Calu3 (cell line): ENCODE measurements around the gene TMEM26. TPM values are rescaled to one million over a fixed set of nuclear protein-coding genes. Genes with fewer than 3 reads are reported as not detected.

ENCODE experiments used
- BruUV-seq: library from RNA; stranded (reverse); fragments of 400-500 nt; replicated peaks from 2 replicates; lab custom pipeline; 2021; lab: Mats Ljungman, UMichigan
- CTCF ChIA-PET: fragments of 300-600 bp; sonication (Branson Sonifier 250); formaldehyde crosslinking; loops from one replicate; lab custom pipeline; 2022; ENCODE audit warnings: antibody characterized with exemption; lab: Charles Lee
- DNase-seq: peaks from one replicate; pipeline ENCODE4 v3.0.0; 2022
- H3K27ac Mint-ChIP-seq: one replicate; pipeline ENCODE4 v1.8.0; 2022; ENCODE audit warnings: mixed read lengths; ENCODE audit not compliant: unreplicated experiment
- H3K27me3 Mint-ChIP-seq: one replicate; pipeline ENCODE4 v1.8.0; 2022; ENCODE audit warnings: mixed read lengths; ENCODE audit not compliant: unreplicated experiment
- H3K36me3 Mint-ChIP-seq: one replicate; pipeline ENCODE4 v1.8.0; 2022; ENCODE audit warnings: mild to moderate bottlenecking, moderate library complexity, mixed read lengths; ENCODE audit not compliant: insufficient read depth, unreplicated experiment
- H3K4me1 Mint-ChIP-seq: one replicate; pipeline ENCODE4 v1.8.0; 2022; ENCODE audit warnings: mild to moderate bottlenecking, low read depth, mixed read lengths; ENCODE audit not compliant: unreplicated experiment
- H3K4me3 Mint-ChIP-seq: one replicate; pipeline ENCODE4 v1.8.0; 2022; ENCODE audit warnings: mild to moderate bottlenecking, low read depth, moderate library complexity, mixed read lengths; ENCODE audit not compliant: unreplicated experiment
- H3K9me3 Mint-ChIP-seq: one replicate; pipeline ENCODE4 v1.8.0; 2022; ENCODE audit warnings: low read depth, mixed read lengths; ENCODE audit not compliant: unreplicated experiment
- CTCF ChIP-seq: fragments of 200-600 bp; IDR thresholded peaks from one replicate; pipeline ENCODE4 v1.8.0; 2022; ENCODE audit warnings: antibody characterized with exemption; ENCODE audit not compliant: unreplicated experiment
- intact Hi-C: fragments of 100-400 bp; cut with micrococcal nuclease; formaldehyde crosslinking; loops from one replicate; pipeline ENCODE4 v1.10.0; 2022; ENCODE audit not compliant: unreplicated experiment
- total RNA-seq: library from RNA; stranded (reverse); gene quantifications from 2 replicates; pipeline ENCODE4 v1.2.3, GENCODE V29; 2022

Gene TMEM26
- total RNA-seq, 1 experiment from 2014 or later: not detected

DNA sequence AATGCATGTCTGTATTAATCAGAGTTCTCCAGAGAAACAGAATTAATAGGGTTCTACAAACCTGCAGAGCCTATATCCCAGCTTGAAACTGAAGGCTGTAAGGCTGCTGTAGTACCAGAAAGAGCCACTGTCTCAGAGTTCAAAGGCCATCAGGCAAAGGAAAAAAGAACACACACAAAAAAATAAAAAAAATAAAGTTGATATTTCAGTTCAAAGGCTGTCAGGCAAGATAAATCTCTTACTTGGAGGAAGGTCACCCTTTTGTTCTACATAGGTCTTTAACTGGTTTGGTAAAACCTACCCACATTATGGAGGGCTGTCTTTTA is 12.0 kb upstream of the TMEM26 start:
- no peak overlapping the region for H3K4me3 Mint-ChIP-seq
- no peaks in the 10 kb centered on the region for H3K4me1 Mint-ChIP-seq
- intact Hi-C loops: no loop called here
- H3K36me3 Mint-ChIP-seq: no peaks in the 10 kb centered on the region
- no peak overlapping the region for H3K27ac Mint-ChIP-seq
- no peaks in the 10 kb centered on the region for H3K27me3 Mint-ChIP-seq
- H3K9me3 Mint-ChIP-seq: no peaks in the 10 kb centered on the region
- TF ChIP-seq CTCF: no peak
- no peak for DNase-seq
- no TSS peak for BruUV-seq
- CTCF ChIA-PET: no interaction called here

DNA sequence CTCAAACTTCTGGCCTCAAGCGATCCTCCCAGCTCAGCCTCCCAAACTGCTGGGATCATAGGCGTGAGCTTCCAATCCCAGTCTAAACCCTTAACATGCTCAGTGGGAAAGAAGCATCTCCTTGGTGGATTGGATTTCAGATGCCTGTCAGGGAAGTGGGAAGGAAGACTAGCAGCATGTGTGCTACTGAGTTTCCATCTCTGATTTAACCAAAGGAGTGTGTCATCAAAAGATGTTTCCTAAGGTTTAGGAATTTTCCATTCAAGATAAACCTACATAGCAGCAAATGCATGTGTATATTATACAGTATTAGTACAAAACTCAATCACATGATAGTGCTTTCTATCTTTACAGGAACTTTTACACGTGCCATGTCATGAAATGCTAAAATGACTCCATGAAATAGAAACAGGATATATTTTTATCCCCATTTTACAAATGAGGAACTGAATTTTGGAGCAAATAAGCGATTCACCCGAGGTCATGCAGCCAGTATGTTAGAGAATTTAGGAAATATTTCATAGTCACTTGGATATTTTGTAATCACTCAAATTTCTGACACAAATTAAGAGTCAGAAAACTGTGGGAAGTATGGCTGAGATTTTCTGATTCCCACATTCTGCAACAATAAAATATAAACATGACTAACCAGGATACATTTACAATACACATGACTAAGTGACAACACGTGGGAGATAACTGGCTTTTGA is 11.4 kb upstream of the TMEM26 start:
- Mint-ChIP-seq H3K4me1 (no peaks in the 10 kb centered on the region), H3K36me3 (no peaks in the 10 kb centered on the region), H3K27ac (no peak overlapping the region), H3K4me3 (no peak overlapping the region), H3K9me3 (no peaks in the 10 kb centered on the region), H3K27me3 (no peaks in the 10 kb centered on the region)
- DNase-seq: no peak
- BruUV-seq: no TSS peak
- intact Hi-C loops: no loop called here
- CTCF ChIA-PET: no interaction called here
- no peak for TF ChIP-seq CTCF

DNA sequence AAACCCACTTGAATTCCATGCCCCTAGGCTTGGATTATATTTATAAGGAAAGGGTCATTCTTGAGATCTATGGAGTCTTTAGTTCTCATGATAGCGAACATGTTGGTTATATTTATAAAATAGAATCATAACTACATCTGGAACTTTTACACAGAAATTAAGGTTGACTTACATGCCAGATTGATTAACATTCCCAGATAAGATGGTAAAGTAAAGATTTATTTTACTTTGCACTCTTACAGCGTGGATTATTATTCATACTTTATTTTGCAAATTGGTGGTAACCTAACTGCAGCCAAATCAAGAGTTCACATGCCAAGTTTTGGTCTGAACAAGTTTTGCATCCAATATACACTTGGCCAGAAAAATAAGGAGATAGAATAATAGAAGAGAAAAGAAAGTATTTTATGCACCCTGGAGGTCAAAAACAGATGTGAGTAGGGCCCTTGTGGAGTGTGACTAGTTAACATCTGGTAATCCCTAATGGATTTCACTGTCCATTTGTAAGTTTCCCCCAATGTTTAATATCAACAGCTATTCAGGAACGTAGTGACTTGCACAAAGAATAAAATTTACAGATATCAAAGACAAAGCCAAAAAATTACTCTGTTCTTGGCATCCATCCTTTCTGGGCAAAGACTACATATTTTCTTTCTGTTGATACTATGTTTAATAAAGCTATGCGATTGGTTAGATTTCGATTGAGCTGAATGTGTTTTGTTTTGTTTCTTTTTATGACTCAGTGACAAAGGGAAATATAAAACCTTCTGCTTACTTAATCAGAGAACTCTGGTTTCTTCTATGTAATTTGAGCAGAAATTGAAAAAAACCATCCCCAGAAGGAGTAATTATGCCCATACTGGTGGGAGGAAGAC is 10.1 kb upstream of the TMEM26 start:
- intact Hi-C loops: no loop called here
- peaks cover 5% of the 10 kb centered on the region for H3K27me3 Mint-ChIP-seq
- no TSS peak for BruUV-seq
- no peak overlapping the region for H3K27ac Mint-ChIP-seq
- no peak for TF ChIP-seq CTCF
- H3K4me1 Mint-ChIP-seq: no peaks in the 10 kb centered on the region
- CTCF ChIA-PET: no interaction called here
- no peaks in the 10 kb centered on the region for H3K36me3 Mint-ChIP-seq
- H3K4me3 Mint-ChIP-seq: no peak overlapping the region
- no peak for DNase-seq
- H3K9me3 Mint-ChIP-seq: no peaks in the 10 kb centered on the region

DNA sequence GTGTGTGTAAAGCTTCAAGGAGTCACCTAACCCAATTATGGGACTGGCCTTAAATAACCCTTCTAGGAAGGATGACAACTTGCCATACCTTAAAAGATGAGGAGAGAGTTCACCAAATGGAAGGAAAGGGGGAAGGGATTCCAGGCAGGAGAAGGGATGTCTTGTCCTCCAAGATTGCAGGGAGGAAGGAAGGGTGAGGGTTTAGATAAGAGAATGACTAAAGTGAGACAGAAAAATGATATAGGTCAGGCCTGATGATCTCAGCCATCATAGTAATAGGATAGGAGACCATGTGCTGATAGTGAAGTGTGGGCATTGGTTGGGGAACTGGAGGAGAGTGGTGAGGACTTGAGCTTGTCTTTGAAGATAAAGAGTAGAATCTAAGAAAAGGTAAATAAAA is 7.7 kb upstream of the TMEM26 start:
- Mint-ChIP-seq H3K27me3 (peaks cover 18% of the 10 kb centered on the region), H3K4me3 (no peak overlapping the region), H3K27ac (no peak overlapping the region), H3K4me1 (no peaks in the 10 kb centered on the region), H3K36me3 (no peaks in the 10 kb centered on the region), H3K9me3 (no peaks in the 10 kb centered on the region)
- no peak for DNase-seq
- CTCF ChIA-PET: interaction anchor here (0.6 to 1.1 kb wide), 2 partner anchors 25 to 71 kb away, joined by 3 read pairs; no protein-coding TSS in a partner anchor
- BruUV-seq: no TSS peak
- intact Hi-C loops: no loop called here
- no peak for TF ChIP-seq CTCF
